Left lung (tissue), 10 donors: ENCODE results near the gene QTRT2. TPM values are rescaled to one million over a fixed set of nuclear protein-coding genes. Genes with fewer than 3 reads are reported as not detected.

Source experiments
- ATAC-seq: fragments of 200-7000 bp; cut with Tn5 transposase; one replicate; pipeline ENCODE4 v1.9.1; 2020; ENCODE audit warnings: moderate library complexity
- DNase-seq, 4 donors: peaks; one replicate each; pipeline ENCODE4 v3.0.0-alpha.2; 2013 to 2020
- H3K27ac ChIP-seq, 2 donors: fragments of 200-600 bp; sonication (generic) in 1 of 2; one replicate each; pipeline versions ENCODE4 v1.5.0 to v1.8.0; 2020 to 2021
- H3K27me3 ChIP-seq, 2 donors: fragments of 200-600 bp; sonication (generic) in 1 of 2; one replicate each; pipeline versions ENCODE4 v1.5.0 to v1.8.0; 2020 to 2021
- H3K36me3 ChIP-seq, 2 donors: fragments of 200-600 bp; sonication (generic) in 1 of 2; one replicate each; pipeline versions ENCODE4 v1.5.0 to v1.8.0; 2020 to 2021
- H3K4me1 ChIP-seq, 2 donors: fragments of 200-600 bp; one replicate each; pipeline ENCODE4 v1.8.0; 2021
- H3K4me3 ChIP-seq, 2 donors: fragments of 200-600 bp; sonication (generic) in 1 of 2; one replicate each; pipeline versions ENCODE4 v1.5.0 to v1.8.0; 2020 to 2021; ENCODE audit warnings: mild to moderate bottlenecking in 1 of 2
- H3K9me3 ChIP-seq, 2 donors: fragments of 200-600 bp; sonication (generic) in 1 of 2; one replicate each; pipeline versions ENCODE4 v1.5.0 to v1.8.0; 2020 to 2021
- CTCF ChIP-seq, 2 donors: fragments of 200-600 bp; sonication (generic) in 1 of 2; IDR thresholded peaks; one replicate each; pipeline versions ENCODE4 v1.5.0 to v1.8.0; 2021; ENCODE audit warnings: antibody characterized with exemption in 2 of 2
- intact Hi-C, 2 donors: fragments of 100-400 bp; cut with DNase I; formaldehyde crosslinking; loops; one replicate each; pipeline versions ENCODE4 v1.11.2 to v1.14.2; 2022
- polyA plus RNA-seq, 6 donors: library from polyadenylated mRNA; unstranded; fragments of 120-200 nt; gene quantifications; one replicate each; pipeline ENCODE4 v1.2.1, GENCODE V29; 2013; ENCODE audit not compliant: insufficient read length in 6 of 6
- total RNA-seq, 2 donors: library from RNA; stranded (reverse); fragmentation: NEBNext Ultra II Directional; extraction: Animal tissue kit (Norgen Biotek cat#: 25700); gene quantifications; one replicate each; pipeline ENCODE4 v1.2.1, GENCODE V29; 2021
- donor health status: DM: no; HTN: yes; CAD: no.
- donor health status: DM: no; HTN: no; CAD: no.

The QTRT2 gene
- total and polyA plus RNA-seq, 8 donors = 16.4 to 35.2 (median 32.5) TPM

GRCh38 chr3:114103181-114103580 is 46.6 kb downstream of the QTRT2 start:
- intact Hi-C loops = no loop called here
- H3K27me3 ChIP-seq = no peaks in the 10 kb centered on the region
- no peaks in the 10 kb centered on the region for H3K4me1 ChIP-seq
- no peak overlapping the region for H3K27ac ChIP-seq
- H3K9me3 ChIP-seq = no peaks in the 10 kb centered on the region
- ATAC-seq = no peak
- no peak overlapping the region for H3K4me3 ChIP-seq
- DNase-seq = no peak
- no peaks in the 10 kb centered on the region for H3K36me3 ChIP-seq
- TF ChIP-seq CTCF (IDR thresholded peaks at IDR 0.05) = no peak

DNA sequence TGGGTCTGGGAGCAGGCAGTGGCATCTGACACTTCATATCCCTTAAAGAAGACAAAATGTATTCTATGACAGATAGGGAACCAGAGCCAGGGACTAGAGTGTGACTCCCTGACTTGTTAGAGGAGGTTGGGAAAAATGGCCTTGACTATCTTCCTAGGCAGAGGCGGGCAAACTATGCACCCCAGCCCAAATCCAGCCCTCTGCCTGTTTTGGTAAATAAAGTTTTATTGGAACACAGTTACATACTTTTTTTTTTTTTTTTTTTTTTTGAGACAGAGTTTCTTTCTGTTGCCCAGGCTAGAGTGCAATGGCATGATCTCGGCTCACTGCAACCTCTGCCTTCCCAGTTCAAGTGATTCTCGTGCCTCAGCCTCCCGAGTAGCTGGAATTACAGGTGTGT is 47.3 kb downstream of the QTRT2 start:
- H3K4me1 ChIP-seq = no peaks in the 10 kb centered on the region
- H3K36me3 ChIP-seq = no peaks in the 10 kb centered on the region
- no peak for TF ChIP-seq CTCF (IDR thresholded peaks at IDR 0.05)
- no peak overlapping the region for H3K4me3 ChIP-seq
- no peaks in the 10 kb centered on the region for H3K27me3 ChIP-seq
- H3K27ac ChIP-seq = no peak overlapping the region
- intact Hi-C loops = no loop called here
- no peak for ATAC-seq
- no peak for DNase-seq
- H3K9me3 ChIP-seq = no peaks in the 10 kb centered on the region

GRCh38 chr3:114104414-114104813 is 47.9 kb downstream of the QTRT2 start:
- Histone ChIP-seq H3K36me3 (no peaks in the 10 kb centered on the region), H3K9me3 (no peaks in the 10 kb centered on the region), H3K4me3 (no peak overlapping the region), H3K27ac (no peak overlapping the region), H3K4me1 (no peaks in the 10 kb centered on the region), H3K27me3 (no peaks in the 10 kb centered on the region)
- no peak for TF ChIP-seq CTCF (IDR thresholded peaks at IDR 0.05)
- ATAC-seq = no peak
- intact Hi-C loops = no loop called here
- no peak for DNase-seq

GRCh38 chr3:114108137-114108536 is 51.6 kb downstream of the QTRT2 start:
- no peaks in the 10 kb centered on the region for H3K9me3 ChIP-seq
- H3K4me1 ChIP-seq = peaks cover 0 to 12% of the 10 kb centered on the region in 2 donors
- ATAC-seq = no peak
- no peak overlapping the region for H3K27ac ChIP-seq
- H3K27me3 ChIP-seq = no peaks in the 10 kb centered on the region
- H3K4me3 ChIP-seq = no peak overlapping the region
- no peak for DNase-seq
- intact Hi-C loops = no loop called here
- no peaks in the 10 kb centered on the region for H3K36me3 ChIP-seq
- no peak for TF ChIP-seq CTCF (IDR thresholded peaks at IDR 0.05)

- no peaks in the 10 kb centered on the region for H3K36me3 ChIP-seq
- ATAC-seq (no peak), DNase-seq (no peak)
- no peaks in the 10 kb centered on the region for H3K27me3 ChIP-seq
- H3K4me1 ChIP-seq = peaks cover 0 to 12% of the 10 kb centered on the region in 2 donors
- no peak overlapping the region for H3K4me3 ChIP-seq
- H3K27ac ChIP-seq = peak overlapping the region in 1 of 2 donors; percentile 91
- no peak for TF ChIP-seq CTCF (IDR thresholded peaks at IDR 0.05)
- no peaks in the 10 kb centered on the region for H3K9me3 ChIP-seq
- intact Hi-C loops = no loop called here
These were observed 53.9 kb downstream of the QTRT2 start for GRCh38 chr3:114110439-114110838.
